NCI-H446 (cell line): ENCODE data around the gene RESF1.

Source experiments
- DNase-seq, 2 experiments: peaks; one replicate each; lab custom pipeline; 2025; lab: John Stamatoyannopoulos, UW

The RESF1 gene

DNA sequence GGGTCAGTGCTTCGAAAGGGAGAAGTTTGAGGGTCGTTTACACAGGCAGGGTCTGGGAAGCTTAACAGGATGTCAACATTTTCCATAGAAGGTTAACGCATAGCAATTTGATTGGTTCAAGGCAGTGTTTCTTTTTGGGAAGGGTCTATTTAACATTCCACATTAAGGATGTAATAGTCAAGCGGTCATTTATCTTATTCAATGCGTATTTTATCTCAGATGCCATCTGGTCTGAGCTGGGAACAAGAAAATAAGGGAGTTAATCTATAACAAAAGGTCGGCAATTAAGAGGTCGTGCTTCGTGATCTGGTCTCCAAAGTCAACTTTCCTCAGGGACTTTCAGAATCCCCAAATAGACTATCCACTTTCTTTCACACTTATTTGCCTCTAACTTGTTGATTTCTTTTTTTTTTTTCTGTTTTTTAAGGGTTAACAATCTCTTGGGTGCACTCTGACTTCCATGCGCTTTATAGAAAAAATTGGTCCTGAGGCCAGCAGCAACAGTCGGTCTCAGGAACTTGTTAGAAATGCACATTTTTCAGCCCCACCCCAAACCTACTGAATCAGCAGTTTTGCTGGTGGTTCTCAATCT is 550 bp upstream of the RESF1 start:
- peak in 1 of 2 experiments; percentile 39 for DNase-seq

DNA sequence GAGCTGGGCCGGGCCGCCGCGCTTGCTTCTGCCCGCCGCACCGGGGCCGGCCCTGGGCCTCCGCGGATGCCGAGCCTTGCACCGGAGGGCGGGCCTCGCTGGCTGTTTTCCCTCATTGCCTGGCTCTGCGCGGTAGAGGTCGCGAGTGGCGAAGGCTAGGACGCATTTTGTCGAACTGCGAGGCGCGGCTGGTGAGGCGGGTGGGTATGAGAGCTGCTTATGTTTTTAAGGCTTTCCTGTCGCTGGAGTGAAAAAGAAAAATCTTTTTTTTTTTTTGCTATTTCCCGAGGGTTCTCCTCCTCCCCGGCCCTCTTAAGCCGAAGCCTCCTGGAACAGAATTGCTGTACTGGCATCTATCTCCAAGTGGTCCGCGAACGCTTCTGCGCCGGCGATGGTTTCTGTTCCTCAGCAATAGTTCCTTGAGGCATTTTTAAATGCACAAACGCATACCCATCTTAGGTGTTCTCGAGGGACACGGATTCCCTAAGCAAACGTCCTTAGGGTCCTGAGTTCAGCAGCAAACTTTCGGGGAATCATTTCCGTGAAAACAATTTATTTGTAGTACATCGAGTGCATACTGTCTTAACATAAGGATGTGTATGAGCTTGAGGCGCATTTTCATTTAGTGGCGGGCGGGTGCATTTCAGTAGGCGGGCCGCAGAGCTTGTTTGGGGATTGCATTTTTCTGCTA is 631 bp downstream of the RESF1 start:
- peak; percentile 22 to 58 for DNase-seq

DNA sequence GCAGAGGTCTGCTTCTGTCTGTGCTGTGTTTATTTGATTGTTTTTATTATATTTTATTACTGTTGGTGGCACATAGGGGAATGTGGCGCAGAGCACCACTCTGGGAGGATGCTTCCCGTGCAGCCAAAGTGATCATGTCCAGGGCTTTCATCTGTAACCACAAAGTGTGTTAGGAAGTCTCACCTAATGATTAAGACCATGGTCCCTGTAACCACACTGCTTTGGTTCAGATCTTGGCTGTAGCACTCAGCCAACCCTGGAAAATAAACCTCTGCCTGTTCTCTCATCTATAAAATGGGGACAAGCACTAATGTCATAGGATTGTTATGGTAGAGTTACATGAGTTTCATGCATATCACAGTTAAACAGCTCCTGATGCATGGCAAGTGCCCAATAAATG is 1.9 kb downstream of the RESF1 start:
- no peak for DNase-seq

DNA sequence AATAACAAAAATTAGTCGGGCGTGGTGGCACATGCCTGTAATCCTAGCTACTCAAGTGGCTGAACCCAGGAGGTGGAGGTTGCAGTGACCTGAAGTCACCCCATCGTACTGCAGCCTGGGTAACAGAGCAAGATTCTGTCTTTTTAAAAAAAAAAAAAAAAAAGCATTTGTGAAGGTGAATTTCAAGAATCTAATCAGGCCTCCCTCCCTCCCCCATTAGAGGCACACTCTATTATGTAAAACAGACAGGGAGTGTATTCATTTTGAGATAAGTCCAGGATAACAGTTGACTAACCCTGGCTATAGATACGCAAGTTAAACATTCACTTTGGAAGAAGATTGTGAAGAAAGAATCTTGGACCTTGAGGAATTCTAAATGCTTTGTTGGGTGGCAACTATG is 2.9 kb downstream of the RESF1 start:
- DNase-seq = no peak

DNA sequence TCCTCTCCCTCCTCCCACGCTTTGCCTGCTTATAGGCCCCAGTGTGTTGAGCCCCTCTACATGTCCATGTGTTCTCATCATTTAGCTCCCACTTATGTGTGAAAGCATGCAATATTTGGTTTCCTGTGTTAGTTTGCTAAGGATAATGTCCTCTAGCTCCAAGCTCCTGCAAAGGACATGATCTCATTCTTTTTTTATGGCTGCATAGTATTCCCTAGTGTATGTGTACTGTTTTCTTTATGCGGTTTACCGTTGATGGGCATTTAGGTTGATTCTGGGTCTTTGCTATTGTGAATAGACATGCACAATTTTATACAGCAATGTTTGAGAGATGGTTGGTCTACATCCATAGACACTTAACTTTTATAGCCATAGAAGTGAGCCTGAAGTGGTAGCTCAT is 5.1 kb downstream of the RESF1 start:
- DNase-seq = no peak

DNA sequence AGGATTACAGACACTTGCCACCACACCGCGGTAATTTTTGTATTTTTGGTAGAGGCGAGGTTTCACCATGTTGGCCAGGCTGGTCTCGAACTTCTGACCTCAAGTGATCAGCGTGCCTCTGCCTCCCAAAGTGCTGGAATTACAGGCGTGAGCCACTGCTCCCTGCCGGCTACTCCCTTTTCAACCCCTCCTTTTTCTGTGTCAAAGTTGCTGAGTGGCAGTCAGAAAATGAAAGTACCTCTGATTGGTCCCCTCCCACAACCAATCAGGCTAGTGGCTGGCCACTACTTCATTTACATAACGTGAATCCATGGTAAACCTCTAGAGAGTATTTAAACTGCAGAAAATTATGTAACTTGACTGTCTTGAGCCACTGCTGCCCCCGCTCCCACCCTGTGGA is 5.9 kb downstream of the RESF1 start:
- no peak for DNase-seq

DNA sequence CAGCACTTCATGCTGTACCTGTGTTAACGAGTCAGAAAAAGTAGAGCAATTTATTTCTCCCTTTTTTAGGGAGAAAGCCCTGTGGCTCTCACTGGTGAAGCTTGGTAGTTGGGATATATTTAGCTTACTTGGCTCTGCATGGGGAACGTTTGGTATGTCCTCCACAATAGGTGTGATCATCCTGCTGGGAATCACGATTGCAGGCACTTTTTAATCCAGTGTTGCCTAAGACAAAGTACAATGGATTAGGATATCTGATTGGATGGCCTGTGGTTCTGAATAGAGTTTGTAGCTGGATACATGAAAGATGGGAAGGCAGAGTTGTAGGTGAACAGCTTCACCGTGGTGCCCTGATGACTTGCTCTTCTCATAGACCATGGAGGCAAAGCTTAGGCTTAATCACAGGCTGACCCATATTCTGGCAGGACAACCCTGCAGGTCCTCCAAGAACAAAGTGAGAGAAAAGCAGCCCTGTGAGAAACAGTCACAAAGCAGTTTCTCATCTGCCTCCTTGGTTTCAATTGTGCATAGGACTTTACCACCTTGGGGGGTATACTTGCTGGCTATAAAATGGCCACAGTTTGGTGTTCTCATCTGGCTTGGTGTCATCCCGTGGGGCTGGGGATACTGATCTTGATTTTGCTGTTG is 7.5 kb downstream of the RESF1 start:
- DNase-seq = no peak

DNA sequence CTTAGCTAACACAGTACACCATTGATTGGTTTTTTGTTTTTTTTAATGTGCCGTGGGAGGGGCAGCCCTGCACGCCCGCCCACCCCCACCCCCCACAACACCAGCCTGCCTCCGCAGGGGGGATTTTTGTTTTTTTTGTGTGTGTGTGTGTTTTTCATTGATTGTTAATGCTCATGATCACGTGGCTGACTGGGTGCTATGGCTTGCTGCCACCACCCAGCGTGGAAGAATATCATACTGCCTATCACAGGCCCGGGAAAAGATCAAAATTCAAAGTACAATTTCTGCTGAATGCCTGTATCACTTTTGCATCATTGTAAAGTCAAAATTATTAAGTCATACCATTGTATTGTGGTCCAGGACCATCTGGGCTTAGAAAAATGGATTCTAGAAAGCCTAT is 8.3 kb downstream of the RESF1 start:
- no peak for DNase-seq

DNA sequence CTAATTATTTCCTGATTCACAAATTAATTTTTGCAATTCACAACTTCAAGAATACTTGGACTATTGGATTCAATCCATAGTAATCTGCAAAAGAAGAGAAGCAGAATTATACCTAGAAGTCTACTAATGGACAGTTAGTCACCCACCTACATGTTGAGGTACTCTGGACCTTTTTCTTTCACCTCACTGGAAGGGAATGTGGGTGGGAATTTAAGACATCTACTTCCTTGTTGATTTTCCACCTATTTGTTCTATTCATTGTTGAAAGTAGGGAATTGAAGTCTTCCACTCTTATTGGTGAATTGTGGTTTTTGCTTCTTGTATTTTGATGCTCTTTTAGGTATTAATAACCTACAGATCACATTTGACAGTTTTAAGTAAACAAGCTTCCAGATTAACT is 11.0 kb downstream of the RESF1 start:
- no peak for DNase-seq

DNA sequence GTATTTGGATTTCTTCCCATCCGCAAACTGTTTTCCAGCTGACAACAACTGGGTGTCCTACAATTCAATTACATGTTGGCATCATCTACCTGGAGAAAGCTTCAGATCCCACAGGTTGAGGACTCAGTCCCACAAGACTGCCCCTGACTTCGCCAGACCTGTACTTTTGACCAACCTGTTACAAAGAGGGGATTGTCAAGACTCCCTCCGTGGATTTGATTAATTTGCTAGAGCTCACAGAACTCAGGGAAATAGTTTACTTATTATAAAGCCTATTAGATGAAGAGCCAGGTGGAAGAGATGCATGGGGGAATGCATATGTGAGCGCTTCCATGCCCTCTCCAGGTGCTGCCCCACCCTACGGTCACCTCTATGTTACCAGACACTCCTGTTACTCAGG is 14.6 kb downstream of the RESF1 start:
- no peak for DNase-seq

DNA sequence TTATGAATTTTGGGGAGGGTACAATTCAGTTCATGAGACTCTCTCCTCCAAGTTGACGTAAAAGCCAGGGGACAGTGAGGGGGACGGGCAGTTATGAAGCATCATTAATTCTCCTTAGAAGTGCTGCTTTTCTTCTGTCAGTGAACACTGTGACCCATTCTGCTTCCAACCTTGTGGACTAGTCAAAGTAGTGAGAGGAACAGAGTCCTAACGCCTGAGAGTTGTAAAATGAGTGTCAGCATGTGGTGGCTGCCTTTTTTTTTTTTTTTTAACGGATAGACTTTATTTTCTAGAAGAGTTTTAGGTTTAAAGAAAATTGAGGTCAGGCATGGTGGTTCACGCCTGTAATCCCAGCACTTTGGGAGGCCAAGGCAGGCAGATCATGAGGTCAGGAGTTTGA is 15.5 kb downstream of the RESF1 start:
- DNase-seq = no peak

DNA sequence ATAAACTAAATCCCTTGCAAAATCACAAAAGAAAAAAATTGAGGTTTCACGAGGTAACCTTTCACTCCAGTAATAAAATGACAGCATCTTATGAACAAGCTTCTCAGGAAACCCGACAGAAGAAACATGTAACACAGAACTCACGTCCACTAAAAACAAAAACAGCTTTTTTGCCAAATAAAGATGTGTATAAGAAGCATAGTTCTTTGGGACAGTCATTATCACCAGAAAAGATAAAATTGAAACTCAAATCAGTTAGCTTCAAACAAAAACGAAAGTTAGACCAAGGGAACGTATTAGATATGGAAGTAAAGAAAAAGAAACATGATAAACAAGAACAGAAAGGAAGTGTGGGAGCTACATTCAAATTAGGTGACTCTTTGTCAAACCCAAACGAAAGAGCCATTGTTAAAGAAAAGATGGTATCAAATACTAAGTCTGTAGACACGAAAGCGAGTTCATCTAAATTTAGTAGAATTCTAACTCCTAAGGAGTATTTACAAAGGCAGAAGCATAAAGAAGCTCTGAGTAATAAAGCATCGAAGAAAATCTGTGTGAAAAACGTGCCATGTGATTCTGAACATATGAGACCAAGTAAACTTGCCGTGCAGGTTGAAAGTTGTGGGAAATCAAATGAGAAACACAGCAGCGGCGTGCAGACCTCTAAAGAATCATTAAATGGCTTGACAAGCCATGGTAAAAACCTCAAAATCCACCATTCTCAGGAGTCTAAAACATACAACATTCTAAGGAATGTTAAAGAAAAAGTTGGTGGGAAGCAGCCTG is 25.8 kb downstream of the RESF1 start:
- no peak for DNase-seq

DNA sequence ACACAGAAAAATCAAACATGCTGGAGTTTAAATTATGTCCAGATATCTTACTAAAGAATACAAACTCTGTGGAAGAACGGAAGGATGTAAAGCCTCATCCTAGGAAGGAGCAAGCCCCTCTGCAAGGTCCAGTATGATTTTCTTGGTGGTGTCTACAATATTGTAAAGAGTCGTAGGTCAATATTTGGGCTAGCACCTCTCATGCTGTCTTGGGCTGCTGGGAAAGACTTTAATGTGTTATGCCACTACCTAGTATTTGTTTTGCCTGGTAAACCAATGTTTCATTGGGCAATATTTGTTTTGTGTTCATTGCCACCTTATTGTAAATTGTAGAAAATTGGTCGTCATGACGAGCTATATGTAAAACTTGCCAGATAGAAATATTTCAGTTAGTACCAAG is 26.6 kb downstream of the RESF1 start:
- no peak for DNase-seq

DNA sequence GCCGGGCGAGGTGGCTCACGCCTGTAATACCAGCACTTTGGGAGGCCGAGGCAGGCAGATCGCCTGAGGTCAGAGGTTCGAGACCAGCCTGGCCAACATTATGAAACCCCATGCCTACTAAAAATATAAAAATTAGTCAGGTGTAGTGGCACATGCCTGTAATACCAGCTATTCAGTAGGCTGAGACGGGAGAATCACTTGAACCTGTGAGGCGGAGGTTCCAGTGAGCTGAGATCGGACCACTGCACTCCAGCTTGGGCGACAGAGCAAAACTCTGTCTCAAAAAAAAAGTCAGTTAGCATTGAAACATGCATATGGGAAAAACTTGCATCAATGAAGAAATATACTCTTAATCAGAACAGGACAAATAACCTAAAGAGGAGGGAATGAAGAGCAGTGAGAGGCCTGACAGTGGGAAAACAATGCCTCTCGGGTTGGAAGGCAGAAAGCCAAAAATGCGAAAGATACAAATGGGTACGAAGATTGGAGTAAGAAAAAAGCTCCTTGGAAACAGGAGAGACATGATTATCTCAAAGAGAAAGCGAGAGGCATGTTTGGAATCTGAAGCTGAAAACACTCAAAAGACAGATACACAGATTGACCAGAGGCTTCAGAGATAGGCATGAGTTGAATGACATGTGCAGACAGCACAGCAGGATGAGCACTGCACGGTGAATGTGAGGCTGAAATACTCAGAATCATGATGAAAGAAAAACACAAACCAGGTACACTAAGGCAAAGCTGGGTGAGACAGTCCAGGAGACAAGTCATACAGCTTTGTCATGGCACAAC is 30.6 kb downstream of the RESF1 start:
- no peak for DNase-seq

DNA sequence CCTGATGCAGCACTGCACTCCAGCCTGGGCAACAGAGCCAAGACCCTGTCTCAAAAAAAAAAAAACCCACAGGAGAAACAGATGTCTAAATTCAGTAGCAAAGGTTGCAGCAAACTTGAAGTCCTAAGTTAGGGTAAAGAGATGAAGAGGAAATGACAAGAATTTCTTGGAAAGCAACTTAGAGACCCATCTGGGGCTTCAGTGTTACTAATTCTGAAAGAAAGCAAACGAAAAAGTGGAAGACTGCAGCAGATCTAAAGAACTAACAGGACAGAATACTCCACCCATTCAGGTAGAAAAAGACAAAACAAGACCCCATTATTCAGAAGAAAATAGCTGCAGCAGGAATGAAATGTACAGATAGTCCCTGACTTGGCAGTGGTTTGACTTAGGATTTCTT is 31.9 kb downstream of the RESF1 start:
- no peak for DNase-seq

DNA sequence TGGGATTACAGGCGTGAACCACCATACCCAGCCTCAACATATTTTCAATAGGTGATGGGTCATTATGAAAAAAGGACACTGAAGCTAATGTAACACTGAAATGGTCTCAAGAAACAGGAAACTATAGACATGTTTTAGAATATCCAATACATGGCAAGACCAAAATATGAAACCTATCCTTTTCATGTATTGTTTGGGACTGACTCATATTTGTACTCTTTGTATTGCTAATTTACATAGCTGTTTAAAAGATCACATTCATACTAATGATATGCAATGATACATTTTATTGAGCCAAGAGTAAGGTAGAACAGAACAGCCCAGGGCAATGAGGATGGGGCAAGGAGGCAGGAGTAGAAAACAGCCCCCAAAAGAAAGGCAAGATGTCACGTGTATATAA is 32.6 kb downstream of the RESF1 start:
- no peak for DNase-seq

DNA sequence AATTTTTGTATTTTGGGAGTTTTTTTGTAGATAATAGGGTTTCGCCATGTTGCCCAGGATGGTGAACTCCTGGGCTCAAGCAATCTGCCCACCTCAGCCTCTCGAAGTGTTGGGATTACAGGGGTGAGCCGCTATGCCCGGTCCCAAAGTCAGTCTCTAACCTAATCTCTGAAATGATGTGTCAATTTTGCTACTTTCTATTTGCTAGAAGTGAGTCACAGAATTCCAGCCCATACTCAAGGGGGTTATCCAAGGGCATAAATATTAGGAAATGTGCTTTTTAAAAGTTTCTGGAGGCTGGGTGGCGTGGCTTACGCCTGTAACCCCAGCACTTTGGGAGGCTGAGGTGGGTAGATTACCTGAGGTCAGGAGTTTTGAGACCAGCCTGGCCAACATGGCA is 40.5 kb downstream of the RESF1 start:
- no peak for DNase-seq

DNA sequence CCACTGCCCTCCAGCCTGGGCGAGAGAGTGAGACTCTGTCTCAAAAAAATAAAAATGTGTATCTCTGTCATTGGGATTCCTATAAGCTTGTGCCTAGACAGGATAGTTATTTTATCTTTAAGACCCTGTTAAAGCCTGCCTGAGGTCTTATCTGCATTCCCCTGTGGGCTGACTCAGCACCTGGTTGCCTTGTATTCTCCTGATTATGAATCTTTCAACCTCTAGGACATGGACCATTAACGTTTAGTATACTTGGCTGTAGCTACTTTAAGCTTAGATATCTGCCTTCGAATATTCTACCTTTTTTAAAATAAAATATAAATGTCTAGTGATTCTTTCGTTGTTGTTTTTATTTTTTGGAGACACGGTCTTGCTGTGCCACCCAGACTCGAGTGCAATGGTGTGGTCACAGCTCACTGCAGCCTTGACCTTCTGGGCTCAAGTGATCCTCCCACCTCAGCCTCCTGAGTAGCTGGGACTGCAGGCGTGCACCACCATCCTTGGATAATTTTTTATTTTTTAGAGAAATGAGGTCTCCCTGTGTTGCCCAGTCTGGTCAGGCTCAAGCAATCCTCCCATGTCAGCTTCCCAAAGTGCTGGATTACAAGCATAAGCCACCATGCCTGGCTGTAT is 41.3 kb downstream of the RESF1 start:
- no peak for DNase-seq

DNA sequence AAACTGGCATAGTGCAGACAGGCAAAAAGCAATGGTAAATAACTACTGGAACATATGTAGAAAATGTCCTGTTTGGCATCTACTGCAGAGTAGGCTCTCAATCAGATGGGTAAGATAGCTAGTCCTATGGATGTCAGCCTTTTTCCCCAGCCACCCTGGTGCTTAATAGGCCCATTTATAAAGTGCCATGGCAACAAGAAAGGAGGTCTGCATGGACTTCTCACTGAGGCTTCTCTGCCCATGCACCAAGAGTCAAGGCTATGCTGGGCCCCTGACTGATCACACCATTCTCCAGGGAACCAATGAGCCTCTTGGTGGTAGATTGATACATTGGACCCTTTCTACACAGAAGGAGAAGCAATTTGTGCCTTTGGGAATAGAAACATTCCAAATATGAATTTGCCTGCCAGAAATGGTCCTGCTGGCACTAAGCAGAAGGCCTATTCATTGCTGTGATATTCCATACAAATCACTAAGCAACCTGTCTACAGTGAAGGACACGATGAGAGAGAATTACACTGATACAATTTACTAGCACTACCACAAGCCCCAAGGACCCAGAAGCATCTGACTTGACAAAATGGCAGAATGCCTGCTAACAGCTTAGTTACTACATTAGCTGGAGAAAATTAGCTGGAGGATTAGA is 43.8 kb downstream of the RESF1 start:
- peak in 1 of 2 experiments; percentile 33 for DNase-seq

DNA sequence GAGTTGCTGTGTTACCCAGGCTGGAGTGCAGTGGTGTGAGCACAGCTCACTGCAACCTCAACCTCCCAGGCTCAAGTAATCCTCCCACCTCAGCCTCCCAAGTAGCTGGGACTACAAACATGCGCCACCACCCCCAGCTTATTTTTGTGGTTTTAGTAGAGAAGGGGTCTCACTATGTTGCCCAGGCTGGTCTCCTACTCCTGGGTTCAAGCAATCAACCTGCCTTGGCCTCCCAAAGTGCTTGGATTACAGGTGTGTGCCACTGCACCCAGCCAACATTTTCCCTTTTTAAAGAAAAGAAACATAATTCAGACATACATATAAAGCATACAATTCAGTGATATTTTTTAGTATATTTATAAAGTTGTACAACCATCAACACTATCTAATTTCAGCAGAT is 44.4 kb downstream of the RESF1 start:
- DNase-seq = no peak

DNA sequence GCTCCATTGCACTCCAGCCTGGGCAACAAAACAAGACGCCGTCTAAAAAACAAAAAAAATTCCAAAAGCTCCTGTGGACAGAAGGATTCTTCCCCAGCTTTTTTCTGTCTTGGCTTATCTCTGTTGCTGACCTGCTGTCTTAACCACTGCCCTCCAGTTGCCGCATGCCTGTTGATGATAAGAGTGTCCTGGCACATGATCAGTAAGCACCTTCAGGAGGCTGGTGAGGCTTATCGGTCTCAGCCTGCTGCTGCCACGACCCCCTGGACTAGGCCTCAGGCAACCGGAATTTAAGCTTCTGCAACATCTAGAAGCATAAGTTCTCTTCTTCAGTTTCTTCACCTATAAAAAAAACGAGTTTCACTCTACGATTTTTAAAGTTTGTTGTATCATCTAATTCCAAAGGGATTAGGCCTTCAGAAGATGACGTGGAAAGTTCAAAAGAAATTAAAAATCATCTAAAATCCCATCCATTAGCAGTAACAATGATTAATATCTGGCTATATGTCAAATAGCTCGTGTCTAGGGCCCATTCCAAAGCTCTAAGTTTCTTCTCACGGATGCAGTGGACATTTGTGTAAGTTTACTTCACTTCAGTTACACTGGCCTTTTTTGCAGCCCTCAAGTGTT is 46.4 kb downstream of the RESF1 start:
- no peak for DNase-seq
